Esophagus squamous epithelium (tissue), 5 donors: ENCODE data around the gene MTNR1B. TPM values are rescaled to one million over a fixed set of nuclear protein-coding genes. Genes with fewer than 3 reads are reported as not detected.

ENCODE experiments used
- DNase-seq: peaks from one replicate; lab custom pipeline; 2025; lab: John Stamatoyannopoulos, UW
- H3K27ac ChIP-seq, 4 donors: fragments of 200-600 bp; sonication (generic); one replicate each; pipeline ENCODE4 v1.5.1; 2016 to 2019; ENCODE audit warnings: mild to moderate bottlenecking in 1 of 4
- H3K27me3 ChIP-seq, 4 donors: fragments of 200-600 bp; sonication (generic); 1 replicate in 3 of 4; 2 replicates in 1 of 4; pipeline versions ENCODE4 v1.5.1 to v1.6.0; 2017 to 2021; ENCODE audit warnings: antibody characterized with exemption in 1 of 4
- H3K36me3 ChIP-seq, 3 donors: fragments of 200-600 bp; sonication (generic); one replicate each; pipeline ENCODE4 v1.5.1; 2016 to 2019
- H3K4me1 ChIP-seq, 3 donors: fragments of 200-600 bp; sonication (generic); one replicate each; pipeline ENCODE4 v1.5.1; 2017 to 2019
- H3K4me3 ChIP-seq, 4 donors: fragments of 200-600 bp; sonication (generic); 1 replicate in 3 of 4; 2 replicates in 1 of 4; pipeline ENCODE4 v1.5.1; 2016 to 2019; ENCODE audit warnings: mild to moderate bottlenecking in 2 of 4, moderate library complexity in 1 of 4
- H3K9me3 ChIP-seq, 3 donors: fragments of 200-600 bp; sonication (generic); one replicate each; pipeline ENCODE4 v1.5.1; 2016 to 2019
- POLR2A ChIP-seq, 4 donors: fragments of 450-650 bp; IDR thresholded peaks; one replicate each; pipeline ENCODE4 v1.6.1; 2017; ENCODE audit warnings: antibody characterized with exemption in 4 of 4, mild to moderate bottlenecking in 4 of 4, moderate library complexity in 3 of 4
- WGBS, 2 donors: methylation state at CpG; one replicate each; pipeline ENCODE4 v1.1.5; 2018; 5-methylcytosine and 5-hydroxymethylcytosine counted together
- intact Hi-C: fragments of 100-400 bp; cut with DNase I; formaldehyde crosslinking; loops from one replicate; pipeline ENCODE4 v1.15.0; 2022
- small RNA-seq, 4 donors: library from RNA; depleted of rRNA; stranded (forward); fragments of <200 nt; gene quantifications; one replicate each; pipeline ENCODE3, GENCODE V24; 2016
- total RNA-seq, 4 donors: library from RNA; depleted of rRNA; stranded (reverse); fragments of >200 nt; gene quantifications; one replicate each; pipeline ENCODE4 v1.1.0, GENCODE V29; 2016
- TF ChIP-seq, protein P1 (sequence below), 6 experiments: fragments of 450-650 bp in 4 of 6; fragments of 200-600 bp in 2 of 6; sonication (generic) in 2 of 6; IDR thresholded peaks; one replicate each; pipeline ENCODE4 v1.5.1; 2016 to 2019; ENCODE audit warnings: antibody characterized with exemption in 6 of 6, mild to moderate bottlenecking in 4 of 6, moderate library complexity in 4 of 6
- donor health status: DM: yes; HTN: yes; CAD: no.

Gene MTNR1B
- total RNA-seq, 4 donors from 2014 or later: not detected

DNA sequence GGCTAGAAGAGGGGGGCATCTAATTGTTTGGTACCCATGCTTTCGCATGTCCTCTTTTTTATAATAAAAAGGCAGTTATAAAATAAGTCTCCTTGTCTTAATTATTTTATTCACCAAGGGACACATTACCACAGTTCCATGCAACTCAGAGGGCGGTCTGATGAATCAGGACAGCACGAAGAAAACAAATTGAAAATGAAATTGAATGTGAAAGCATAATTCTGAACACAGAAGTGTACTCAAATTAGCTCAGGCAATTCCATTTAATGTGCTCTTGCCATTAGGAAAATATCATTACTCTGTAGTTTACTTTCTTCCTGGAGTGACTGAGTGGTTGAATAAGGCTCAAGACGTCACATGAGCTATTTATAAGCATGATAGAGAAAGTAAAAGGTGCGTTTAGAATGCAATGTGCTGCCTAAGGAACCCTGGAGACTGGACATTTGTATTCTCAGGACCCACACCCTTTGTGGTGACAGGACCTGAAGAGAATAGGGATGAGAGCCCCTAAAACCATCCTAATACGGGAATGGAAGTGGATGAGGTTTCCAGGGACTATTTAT, 59.6 kb downstream of the MTNR1B start:
- Histone ChIP-seq H3K4me1 (no peaks in the 10 kb centered on the region), H3K4me3 (no peak overlapping the region), H3K36me3 (no peaks in the 10 kb centered on the region), H3K27me3 (no peaks in the 10 kb centered on the region), H3K9me3 (no peaks in the 10 kb centered on the region), H3K27ac (no peak overlapping the region)
- intact Hi-C loops: no loop called here
- TF ChIP-seq POLR2A (IDR thresholded peaks at IDR 0.05): no peak
- TF ChIP-seq, protein P1, sequence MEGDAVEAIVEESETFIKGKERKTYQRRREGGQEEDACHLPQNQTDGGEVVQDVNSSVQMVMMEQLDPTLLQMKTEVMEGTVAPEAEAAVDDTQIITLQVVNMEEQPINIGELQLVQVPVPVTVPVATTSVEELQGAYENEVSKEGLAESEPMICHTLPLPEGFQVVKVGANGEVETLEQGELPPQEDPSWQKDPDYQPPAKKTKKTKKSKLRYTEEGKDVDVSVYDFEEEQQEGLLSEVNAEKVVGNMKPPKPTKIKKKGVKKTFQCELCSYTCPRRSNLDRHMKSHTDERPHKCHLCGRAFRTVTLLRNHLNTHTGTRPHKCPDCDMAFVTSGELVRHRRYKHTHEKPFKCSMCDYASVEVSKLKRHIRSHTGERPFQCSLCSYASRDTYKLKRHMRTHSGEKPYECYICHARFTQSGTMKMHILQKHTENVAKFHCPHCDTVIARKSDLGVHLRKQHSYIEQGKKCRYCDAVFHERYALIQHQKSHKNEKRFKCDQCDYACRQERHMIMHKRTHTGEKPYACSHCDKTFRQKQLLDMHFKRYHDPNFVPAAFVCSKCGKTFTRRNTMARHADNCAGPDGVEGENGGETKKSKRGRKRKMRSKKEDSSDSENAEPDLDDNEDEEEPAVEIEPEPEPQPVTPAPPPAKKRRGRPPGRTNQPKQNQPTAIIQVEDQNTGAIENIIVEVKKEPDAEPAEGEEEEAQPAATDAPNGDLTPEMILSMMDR (IDR thresholded peaks at IDR 0.05): no peak
- no peak for DNase-seq
- WGBS, 2 donors: 59 to 61% methylated on average over 6 of the region's 6 CpGs

- no peaks in the 10 kb centered on the region for H3K4me1 ChIP-seq
- no peak overlapping the region for H3K4me3 ChIP-seq
- DNase-seq: no peak
- no peak overlapping the region for H3K27ac ChIP-seq
- no peaks in the 10 kb centered on the region for H3K9me3 ChIP-seq
- no peaks in the 10 kb centered on the region for H3K27me3 ChIP-seq
- intact Hi-C loops: no loop called here
- 51 to 71% methylated on average over 8 of the region's 8 CpGs for WGBS, 2 donors
- TF ChIP-seq, protein P1 (IDR thresholded peaks at IDR 0.05): no peak
- TF ChIP-seq POLR2A (IDR thresholded peaks at IDR 0.05): no peak
- no peaks in the 10 kb centered on the region for H3K36me3 ChIP-seq
These were observed 61.9 kb downstream of the MTNR1B start for GRCh38 chr11:93031386-93031785.

Small RNA genes lying within 50 kb of the gene (small RNA-seq; reads per million reads assigned to genes)
- 0 reads per million in 4 donors for gene SNRPGP16

Other genes with a start within 250 kb of the MTNR1B start
- gene SLC36A4, start 228.3 kb downstream of the MTNR1B start, total RNA-seq: 10 to 100 TPM in 2 of 4 donors, 1 to 10 TPM in 2; 5.7 to 16.6 (median 9.4) TPM